Stomach (tissue), 9 donors: ENCODE measurements around the gene SFXN4. TPM values are rescaled to one million over a fixed set of nuclear protein-coding genes. Genes with fewer than 3 reads are reported as not detected.
"Not testable (repeated sequence)": the region's sequence is repeated elsewhere in the genome, so short reads cannot be mapped to it uniquely, and the experiment has no call there.

Experiments used
- DNase-seq, 2 donors: peaks; one replicate each; pipeline versions ENCODE4 v3.0.0 to v3.0.0-alpha.2; 2013 to 2019
- H3K27ac ChIP-seq, 5 donors: fragments of 200-600 bp in 4 of 5; sonication (generic) in 4 of 5; one replicate each; pipeline ENCODE4 v1.5.1; 2013 to 2019; ENCODE audit warnings: mild to moderate bottlenecking in 1 of 5, moderate library complexity in 1 of 5
- H3K27me3 ChIP-seq, 3 donors: fragments of 200-600 bp; sonication (generic); one replicate each; pipeline ENCODE4 v1.5.1; 2017 to 2019; ENCODE audit warnings: mixed run types in 1 of 3
- H3K36me3 ChIP-seq, 4 donors: fragments of 200-600 bp; sonication (generic); 1 replicate in 3 of 4; 2 replicates in 1 of 4; pipeline ENCODE4 v1.5.1; 2016 to 2019
- H3K4me1 ChIP-seq, 4 donors: fragments of 200-600 bp; sonication (generic); one replicate each; pipeline ENCODE4 v1.5.1; 2016 to 2019
- H3K4me3 ChIP-seq, 4 donors: fragments of 200-600 bp; sonication (generic) in 3 of 4; one replicate each; pipeline ENCODE4 v1.5.1; 2016 to 2019; ENCODE audit warnings: mild to moderate bottlenecking in 1 of 4
- H3K9me3 ChIP-seq, 4 donors: fragments of 200-600 bp; sonication (generic); one replicate each; pipeline ENCODE4 v1.5.1; 2016 to 2019
- CTCF ChIP-seq, 7 experiments: fragments of 450-650 bp in 4 of 7; fragments of 200-600 bp in 3 of 7; sonication (generic) in 3 of 7; IDR thresholded peaks; one replicate each; pipeline ENCODE4 v1.5.1; 2016 to 2019; ENCODE audit warnings: antibody characterized with exemption in 7 of 7, control low read depth in 2 of 7, mild to moderate bottlenecking in 1 of 7
- EP300 ChIP-seq: sonication (generic); formaldehyde crosslinking; IDR thresholded peaks from one replicate; pipeline ENCODE4 v1.6.1; 2017; ENCODE audit warnings: antibody characterized with exemption
- POLR2A ChIP-seq, 4 donors: fragments of 450-650 bp; IDR thresholded peaks; one replicate each; pipeline ENCODE4 v1.6.1; 2016; ENCODE audit warnings: antibody characterized with exemption in 4 of 4, control low read depth in 2 of 4, mild to moderate bottlenecking in 1 of 4, moderate library complexity in 1 of 4
- POLR2AphosphoS5 ChIP-seq, 3 donors: sonication (generic); formaldehyde crosslinking; IDR thresholded peaks; one replicate each; pipeline ENCODE4 v1.6.1; 2016; ENCODE audit warnings: antibody characterized with exemption in 3 of 3
- WGBS, 5 donors: extraction: QIAGEN DNeasy Blood & Tissue Kit in 3 of 5; methylation state at CpG; one replicate each; pipeline versions ENCODE4 v1.1.5 to v1.1.7; 2013 to 2018; 5-methylcytosine and 5-hydroxymethylcytosine counted together
- intact Hi-C: fragments of 100-400 bp; cut with DNase I; formaldehyde crosslinking; loops from one replicate; pipeline ENCODE4 v1.15.1; 2023; ENCODE audit warnings: low total_unique reads
- polyA plus RNA-seq, 3 donors: library from polyadenylated mRNA; stranded (reverse); fragments of 200-250 nt; gene quantifications; one replicate each; pipeline ENCODE4 v1.2.3, GENCODE V29; 2013
- total RNA-seq, 5 donors: library from RNA; depleted of rRNA; stranded (reverse); fragments of >200 nt; gene quantifications; one replicate each; pipeline versions ENCODE4 v1.1.0 to v1.2.3, GENCODE V29; 2014 to 2016
- donor health status: healthy with polysubstance abuse.
- donor health status: Bipolar disorder and iron deficiency.
- donor health status: healthy.

SFXN4 gene
- total and polyA plus RNA-seq, 8 donors, result 2.7 to 72.7 (median 24.8) TPM

DNA sequence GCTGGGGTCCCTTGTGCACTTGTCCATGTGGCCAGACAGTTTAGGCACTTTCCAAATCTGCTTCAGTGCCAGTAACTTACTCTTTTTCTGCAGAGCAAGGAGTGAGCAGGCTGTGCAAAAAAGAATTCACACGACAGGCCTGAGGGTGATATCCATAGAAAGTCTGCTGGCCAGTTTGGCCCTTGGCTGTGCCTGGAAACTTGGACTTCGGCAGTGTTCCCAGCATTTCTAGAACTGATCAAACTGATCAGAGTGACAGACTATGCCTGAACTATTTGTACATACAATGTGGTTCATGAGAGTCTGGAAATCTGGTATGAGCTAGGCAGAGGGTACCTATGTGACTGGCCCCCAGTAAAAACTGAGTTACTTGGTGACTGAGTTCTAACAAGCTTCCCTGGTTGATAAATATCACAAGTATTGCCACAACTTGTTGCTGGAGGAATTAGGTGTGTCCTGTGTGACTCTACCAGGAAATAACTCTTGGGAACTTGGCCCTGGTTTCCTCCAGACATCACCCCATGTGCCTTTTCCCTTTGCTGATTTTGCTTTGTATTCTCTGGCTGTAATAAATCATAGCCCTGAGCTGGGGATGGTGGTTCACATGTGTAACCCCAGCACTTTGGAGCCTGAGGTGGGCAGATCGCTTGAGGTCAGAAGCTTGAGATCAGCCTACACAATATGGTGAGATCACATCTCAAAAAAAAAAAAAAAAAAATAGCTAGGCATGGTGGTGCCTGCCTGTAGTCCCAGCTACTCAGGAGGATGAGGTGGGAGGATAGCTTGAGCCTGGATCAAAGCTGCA lies 64.9 kb downstream of the SFXN4 start:
- Histone ChIP-seq H3K27ac (peak overlapping the region; percentile 61 to 86 (median 77)), H3K27me3 (no peaks in the 10 kb centered on the region), H3K4me1 (peaks cover 9 to 32% (median 13%) of the 10 kb centered on the region in 4 donors), H3K4me3 (no peak overlapping the region), H3K9me3 (no peaks in the 10 kb centered on the region), H3K36me3 (no peaks in the 10 kb centered on the region)
- 31 to 47% (median 45%) methylated on average over 3 of the region's 3 CpGs for WGBS, 5 donors
- TF ChIP-seq POLR2A (IDR thresholded peaks at IDR 0.05) (no peak), POLR2AphosphoS5 (IDR thresholded peaks at IDR 0.05) (peak in 2 of 3 donors; percentile 20 to 70)
- intact Hi-C loops, result no loop called here
- DNase-seq, result peak in 1 of 2 donors; percentile 81

GRCh38 chr10:119098576-119098975 lies 66.9 kb downstream of the SFXN4 start:
- H3K27ac ChIP-seq, result no peak overlapping the region
- no peaks in the 10 kb centered on the region for H3K27me3 ChIP-seq
- 93 to 96% (median 94%) methylated on average over 3 of the region's 3 CpGs for WGBS, 5 donors
- no peak for DNase-seq
- TF ChIP-seq CTCF (IDR thresholded peaks at IDR 0.05), result no peak
- TF ChIP-seq POLR2AphosphoS5 (IDR thresholded peaks at IDR 0.05), result no peak
- H3K9me3 ChIP-seq, result no peaks in the 10 kb centered on the region
- no peak overlapping the region for H3K4me3 ChIP-seq
- intact Hi-C loops, result no loop called here
- H3K4me1 ChIP-seq, result peaks cover 0 to 21% (median 1%) of the 10 kb centered on the region in 4 donors
- H3K36me3 ChIP-seq, result no peaks in the 10 kb centered on the region

DNA sequence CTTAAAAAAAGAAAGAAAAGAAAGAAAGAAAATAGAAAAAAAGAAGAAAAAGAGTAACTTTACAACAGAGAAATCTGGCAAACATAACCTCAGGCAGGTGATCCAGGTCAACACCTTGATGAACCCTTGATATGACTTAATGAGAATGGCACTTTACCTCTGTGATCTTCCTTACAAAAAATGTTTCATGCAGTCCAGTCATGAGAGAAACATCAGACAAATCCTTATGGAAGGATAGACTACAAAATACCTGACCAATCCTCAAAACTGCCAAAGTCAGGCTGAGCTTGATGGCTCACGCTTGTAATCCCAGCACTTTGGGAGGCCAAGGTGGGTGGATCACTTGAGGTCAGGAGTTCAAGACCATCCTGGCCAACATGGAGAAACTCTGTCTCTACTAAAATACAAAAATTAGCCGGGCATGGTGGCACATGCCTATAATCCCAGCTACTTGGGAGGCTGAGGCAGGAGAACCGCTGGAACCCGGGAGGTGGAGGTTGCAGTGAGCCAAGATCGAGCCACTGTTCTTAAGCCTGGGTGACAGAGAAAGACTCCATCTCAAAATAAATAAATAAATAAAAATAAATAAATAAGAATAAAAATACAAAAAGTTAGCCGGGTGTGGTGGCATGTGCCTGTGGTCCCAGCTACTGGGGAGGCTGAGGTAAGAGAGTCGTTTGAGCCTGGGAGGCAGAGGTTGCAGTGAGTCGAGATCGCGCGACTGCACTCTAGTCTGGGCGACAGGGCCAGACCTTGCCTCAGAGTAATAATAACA lies 68.7 kb downstream of the SFXN4 start:
- H3K27ac ChIP-seq, intact Hi-C loops, H3K27me3 ChIP-seq, DNase-seq, H3K9me3 ChIP-seq, H3K4me3 ChIP-seq, H3K36me3 ChIP-seq: not testable (repeated sequence)
- peaks cover 0 to 21% (median 0%) of the 10 kb centered on the region in 4 donors for H3K4me1 ChIP-seq
- WGBS, 5 donors, result 93 to 97% (median 96%) methylated on average over 12 of the region's 12 CpGs

- intact Hi-C loops, result no loop called here
- 74 to 89% (median 80%) methylated on average over 4 of the region's 4 CpGs for WGBS, 5 donors
- peaks cover 0 to 18% (median 1%) of the 10 kb centered on the region in 4 donors for H3K4me1 ChIP-seq
Measured at GRCh38 chr10:119095640-119096039, 69.9 kb downstream of the SFXN4 start.

More at GRCh38 chr10:119095640-119096039, 69.9 kb downstream of the SFXN4 start:
- peak in 1 of 2 donors; percentile 9 for DNase-seq
- H3K27me3 ChIP-seq, result no peaks in the 10 kb centered on the region
- H3K9me3 ChIP-seq, result no peaks in the 10 kb centered on the region
- no peak overlapping the region for H3K27ac ChIP-seq
- TF ChIP-seq POLR2AphosphoS5 (IDR thresholded peaks at IDR 0.05) (no peak), POLR2A (IDR thresholded peaks at IDR 0.05) (no peak), EP300 (no peak), CTCF (IDR thresholded peaks at IDR 0.05) (no peak)
- no peak overlapping the region for H3K4me3 ChIP-seq
- no peaks in the 10 kb centered on the region for H3K36me3 ChIP-seq
